Activated naive CD8-positive, alpha-beta T cell treated with anti-CD3 and anti-CD28 coated beads, Interleukin-2, amount 10 ng/mL, durations not matched to agents 7 days and 5 days (primary cell): ENCODE measurements around the gene ELF1. TPM values are rescaled to one million over a fixed set of nuclear protein-coding genes. Genes with fewer than 3 reads are reported as not detected.
"Not testable (repeated sequence)": the region's sequence is repeated elsewhere in the genome, so short reads cannot be mapped to it uniquely, and the experiment has no call there.

ENCODE experiments used
- ATAC-seq: fragments of 150-1000 bp; cut with Tn5 transposase; one replicate; pipeline ENCODE4 v1.10.0; 2021; ENCODE audit warnings: low read depth, moderate library complexity
- POLR2A ChIA-PET: fragments of 350-600 bp; sonication (Branson Sonifier 250); formaldehyde crosslinking; loops from one replicate; lab custom pipeline; 2021; ENCODE audit warnings: antibody characterized with exemption; lab: Charles Lee
- DNase-seq: peaks from one replicate; pipeline ENCODE4 v3.0.0; 2021
- H3K27ac Mint-ChIP-seq: one replicate; pipeline ENCODE4 v1.8.0; 2022; ENCODE audit warnings: mild to moderate bottlenecking, mixed read lengths
- H3K27me3 Mint-ChIP-seq: one replicate; pipeline ENCODE4 v1.8.0; 2022; ENCODE audit warnings: mild to moderate bottlenecking, moderate library complexity, mixed read lengths
- H3K36me3 Mint-ChIP-seq: one replicate; pipeline ENCODE4 v1.8.0; 2021; ENCODE audit warnings: mild to moderate bottlenecking, mixed read lengths
- H3K4me1 Mint-ChIP-seq: one replicate; pipeline ENCODE4 v1.8.0; 2021; ENCODE audit warnings: mixed read lengths
- H3K4me3 Mint-ChIP-seq: one replicate; pipeline ENCODE4 v1.8.0; 2022; ENCODE audit warnings: mild to moderate bottlenecking, moderate library complexity, mixed read lengths
- H3K9me3 Mint-ChIP-seq: one replicate; pipeline ENCODE4 v1.8.0; 2021; ENCODE audit warnings: mixed read lengths
- total RNA-seq, 2 experiments: library from RNA; stranded (reverse); gene quantifications; one replicate each; pipeline ENCODE4 v1.2.3, GENCODE V29; 2021

The ELF1 gene
- total RNA-seq, 2 experiments from 2014 or later: 134 to 142 TPM

GRCh38 chr13:41056194-41056593 is 37.1 kb upstream of the ELF1 start:
- POLR2A ChIA-PET: interaction anchor here (0.7 kb wide), 1 partner anchor 21 kb away, joined by 4 read pairs; no protein-coding TSS in a partner anchor
- no peaks in the 10 kb centered on the region for H3K9me3 Mint-ChIP-seq
- H3K27me3 Mint-ChIP-seq: no peaks in the 10 kb centered on the region
- no peak overlapping the region for H3K27ac Mint-ChIP-seq
- peaks cover 53% of the 10 kb centered on the region for H3K4me1 Mint-ChIP-seq
- DNase-seq: no peak
- peaks cover 3% of the 10 kb centered on the region for H3K36me3 Mint-ChIP-seq
- H3K4me3 Mint-ChIP-seq: no peak overlapping the region
- ATAC-seq: no peak

DNA sequence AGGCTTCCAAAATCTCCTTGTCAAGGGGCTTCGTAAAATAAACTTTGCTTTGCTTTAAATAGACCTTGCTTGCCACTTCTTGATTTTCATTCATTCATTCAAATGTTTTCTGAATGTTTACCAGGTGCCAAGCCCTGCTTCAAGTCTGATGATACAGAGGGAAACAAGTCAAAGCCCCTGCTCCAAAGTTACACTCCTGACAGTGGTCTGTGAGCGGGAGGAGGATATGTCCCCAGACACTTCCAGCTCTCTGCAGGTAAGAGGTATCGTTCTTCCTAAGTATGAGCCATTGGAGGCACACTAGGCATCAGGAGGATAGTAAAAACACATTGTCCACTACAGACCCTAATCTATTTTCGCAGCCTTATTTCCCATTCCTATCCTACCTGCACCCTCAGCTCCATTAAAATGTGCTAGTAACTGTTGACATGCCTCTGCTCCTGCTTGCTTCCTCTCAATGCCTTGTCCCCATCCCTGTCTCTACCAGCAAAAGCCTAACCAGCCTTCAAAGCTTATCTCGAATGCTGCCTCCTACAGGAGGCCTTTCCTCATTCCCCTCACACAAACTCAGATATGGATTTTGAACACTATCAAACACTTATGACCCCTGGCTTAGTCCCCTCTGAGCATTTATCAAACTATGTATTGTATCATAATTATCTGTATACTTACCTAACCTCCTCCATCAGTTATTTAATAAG is 36.0 kb upstream of the ELF1 start:
- peak overlapping the region; percentile 1 for H3K27ac Mint-ChIP-seq
- ATAC-seq (no peak), DNase-seq (no peak)
- no peaks in the 10 kb centered on the region for H3K27me3 Mint-ChIP-seq
- H3K9me3 Mint-ChIP-seq: no peaks in the 10 kb centered on the region
- H3K36me3 Mint-ChIP-seq: peaks cover 3% of the 10 kb centered on the region
- H3K4me3 Mint-ChIP-seq: peak overlapping the region; percentile 1
- peaks cover 54% of the 10 kb centered on the region for H3K4me1 Mint-ChIP-seq
- POLR2A ChIA-PET: interaction anchor here (0.9 kb wide), 1 partner anchor 168 kb away, joined by 3 read pairs; no protein-coding TSS in a partner anchor

- no peaks in the 10 kb centered on the region for H3K27me3 Mint-ChIP-seq
- peaks cover 6% of the 10 kb centered on the region for H3K36me3 Mint-ChIP-seq
- no peak for DNase-seq
- POLR2A ChIA-PET: interaction anchor here (0.9 to 1.0 kb wide), 2 partner anchors 34 to 168 kb away, joined by 3 read pairs; no protein-coding TSS in a partner anchor
- peaks cover 3% of the 10 kb centered on the region for H3K9me3 Mint-ChIP-seq
- H3K4me3 Mint-ChIP-seq: peak overlapping the region; percentile 38
- no peak overlapping the region for H3K27ac Mint-ChIP-seq
- peaks cover 51% of the 10 kb centered on the region for H3K4me1 Mint-ChIP-seq
- peak; percentile 78 for ATAC-seq
Measured at GRCh38 chr13:41054212-41054877, 35.2 kb upstream of the ELF1 start.

- Mint-ChIP-seq H3K27ac (no peak overlapping the region), H3K27me3 (no peaks in the 10 kb centered on the region), H3K4me1 (peaks cover 43% of the 10 kb centered on the region), H3K9me3 (peaks cover 10% of the 10 kb centered on the region), H3K4me3 (peak overlapping the region; percentile 38), H3K36me3 (peaks cover 14% of the 10 kb centered on the region)
- DNase-seq (no peak), ATAC-seq (no peak)
- POLR2A ChIA-PET: interaction anchor here (0.5 to 1.0 kb wide), 2 partner anchors 33 to 78 kb away, joined by 3 read pairs; no protein-coding TSS in a partner anchor
Measured at GRCh38 chr13:41053384-41053826, 34.3 kb upstream of the ELF1 start.

- POLR2A ChIA-PET: no interaction called here
- Mint-ChIP-seq H3K27ac (no peak overlapping the region), H3K4me1 (peaks cover 37% of the 10 kb centered on the region), H3K4me3 (no peak overlapping the region), H3K9me3 (peaks cover 10% of the 10 kb centered on the region), H3K27me3 (no peaks in the 10 kb centered on the region), H3K36me3 (peaks cover 14% of the 10 kb centered on the region)
- ATAC-seq (no peak), DNase-seq (no peak)
Measured at GRCh38 chr13:41052441-41052840, 33.3 kb upstream of the ELF1 start.

- Mint-ChIP-seq H3K27me3 (no peaks in the 10 kb centered on the region), H3K36me3 (peaks cover 31% of the 10 kb centered on the region), H3K9me3 (peaks cover 13% of the 10 kb centered on the region), H3K4me3 (no peak overlapping the region), H3K4me1 (peaks cover 19% of the 10 kb centered on the region), H3K27ac (no peak overlapping the region)
- no peak for DNase-seq
- no peak for ATAC-seq
- POLR2A ChIA-PET: no interaction called here
Measured at GRCh38 chr13:41049480-41050440, 30.6 kb upstream of the ELF1 start.

DNA sequence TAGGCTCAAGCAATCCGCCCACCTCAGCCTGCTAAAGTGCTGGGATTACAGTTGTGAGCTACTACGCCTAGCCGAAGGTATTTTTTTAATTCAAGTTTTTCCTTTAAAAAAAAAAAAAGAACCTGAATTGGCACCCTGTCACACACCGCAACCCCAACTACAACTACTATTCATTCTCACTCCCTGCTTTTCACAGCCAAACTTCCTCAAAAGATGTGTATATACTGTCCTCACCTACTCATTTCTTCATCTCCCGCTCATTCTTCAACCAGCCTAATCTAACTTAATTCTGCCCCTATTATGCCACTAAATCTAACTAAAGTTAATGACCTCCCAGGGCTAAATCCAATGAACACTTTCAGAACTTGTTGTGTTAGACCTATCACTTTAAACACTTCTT is 29.5 kb upstream of the ELF1 start:
- peaks cover 16% of the 10 kb centered on the region for H3K9me3 Mint-ChIP-seq
- peaks cover 31% of the 10 kb centered on the region for H3K36me3 Mint-ChIP-seq
- DNase-seq (no peak), ATAC-seq (no peak)
- H3K27ac Mint-ChIP-seq: no peak overlapping the region
- no peak overlapping the region for H3K4me3 Mint-ChIP-seq
- POLR2A ChIA-PET: no interaction called here
- peaks cover 11% of the 10 kb centered on the region for H3K4me1 Mint-ChIP-seq
- H3K27me3 Mint-ChIP-seq: no peaks in the 10 kb centered on the region

- H3K9me3 Mint-ChIP-seq, POLR2A ChIA-PET, ATAC-seq, H3K4me3 Mint-ChIP-seq, H3K27ac Mint-ChIP-seq, H3K4me1 Mint-ChIP-seq, DNase-seq, H3K27me3 Mint-ChIP-seq: not testable (repeated sequence)
- H3K36me3 Mint-ChIP-seq: peaks cover 21% of the 10 kb centered on the region
Measured at GRCh38 chr13:41042419-41042818, 23.3 kb upstream of the ELF1 start.

DNA sequence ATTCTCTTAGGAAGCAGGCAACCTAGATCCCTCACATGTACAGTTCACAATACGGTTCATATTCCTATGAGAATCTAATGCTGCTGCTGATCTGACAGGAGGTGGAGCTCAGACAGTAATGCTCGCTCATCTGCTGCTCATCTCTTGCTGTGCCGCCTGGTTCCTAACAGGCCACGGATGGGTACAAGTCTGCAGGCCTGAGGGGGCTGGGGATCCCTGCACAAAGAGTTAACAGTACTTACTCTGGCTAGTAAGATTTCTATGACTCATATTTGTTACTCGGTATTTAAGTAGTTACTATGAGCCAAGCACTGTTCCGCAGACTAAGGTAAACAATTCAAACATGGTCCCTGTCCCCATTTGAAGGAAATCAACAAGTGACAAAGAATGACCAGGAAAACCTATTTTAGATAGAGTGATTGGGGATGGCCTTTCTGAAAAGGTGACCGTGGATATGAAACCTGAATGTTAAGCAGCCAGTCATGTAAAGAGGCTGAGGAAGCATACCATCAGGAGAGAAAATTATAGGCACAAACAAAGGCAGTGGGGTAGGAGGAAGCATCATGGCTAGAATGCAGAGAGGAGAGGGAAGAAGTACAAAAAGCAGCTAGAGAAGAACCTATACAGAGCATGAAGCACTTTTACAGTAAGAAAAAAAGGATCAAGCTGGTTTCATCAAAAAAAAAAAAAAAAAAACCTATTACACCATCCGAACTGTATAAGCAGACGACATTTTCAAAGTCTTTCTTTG is 21.6 kb upstream of the ELF1 start:
- Mint-ChIP-seq H3K9me3 (peaks cover 6% of the 10 kb centered on the region), H3K36me3 (peaks cover 11% of the 10 kb centered on the region), H3K27me3 (no peaks in the 10 kb centered on the region), H3K27ac (no peak overlapping the region), H3K4me1 (peaks cover 4% of the 10 kb centered on the region), H3K4me3 (no peak overlapping the region)
- POLR2A ChIA-PET: no interaction called here
- ATAC-seq: no peak
- no peak for DNase-seq

DNA sequence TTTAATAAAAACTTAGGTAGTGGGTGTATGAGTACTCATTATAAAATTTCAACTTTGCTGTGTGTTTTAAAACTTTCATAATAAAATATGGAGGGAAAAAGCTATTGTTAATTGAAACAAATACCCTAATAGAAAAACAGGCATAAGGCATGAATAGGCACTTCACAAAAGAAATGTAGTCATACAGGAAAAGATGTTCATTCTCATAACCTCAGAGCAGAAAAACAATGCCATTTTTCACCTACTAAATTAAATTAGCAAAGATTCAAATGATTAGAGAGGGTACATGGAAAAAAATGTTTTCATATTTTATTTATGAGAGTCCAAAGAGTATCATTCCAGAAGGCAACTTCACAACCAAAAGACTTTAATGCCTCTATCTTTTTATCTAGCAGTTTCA is 20.6 kb upstream of the ELF1 start:
- Mint-ChIP-seq H3K36me3 (peaks cover 6% of the 10 kb centered on the region), H3K27ac (no peak overlapping the region), H3K4me3 (no peak overlapping the region), H3K27me3 (no peaks in the 10 kb centered on the region), H3K4me1 (peaks cover 5% of the 10 kb centered on the region), H3K9me3 (peaks cover 6% of the 10 kb centered on the region)
- DNase-seq (no peak), ATAC-seq (no peak)
- POLR2A ChIA-PET: no interaction called here

- POLR2A ChIA-PET, H3K4me1 Mint-ChIP-seq, DNase-seq, H3K9me3 Mint-ChIP-seq, H3K27me3 Mint-ChIP-seq, H3K36me3 Mint-ChIP-seq, H3K4me3 Mint-ChIP-seq, ATAC-seq, H3K27ac Mint-ChIP-seq: not testable (repeated sequence)
Measured at GRCh38 chr13:41036557-41036956, 17.4 kb upstream of the ELF1 start.

GRCh38 chr13:41034881-41035280 is 15.8 kb upstream of the ELF1 start:
- DNase-seq (no peak), ATAC-seq (no peak)
- no peaks in the 10 kb centered on the region for H3K9me3 Mint-ChIP-seq
- POLR2A ChIA-PET: interaction anchor here (0.5 kb wide), 1 partner anchor 22 kb away, joined by 4 read pairs; no protein-coding TSS in a partner anchor
- H3K4me1 Mint-ChIP-seq: peaks cover 7% of the 10 kb centered on the region
- H3K36me3 Mint-ChIP-seq: peaks cover 5% of the 10 kb centered on the region
- H3K27me3 Mint-ChIP-seq: no peaks in the 10 kb centered on the region
- no peak overlapping the region for H3K4me3 Mint-ChIP-seq
- H3K27ac Mint-ChIP-seq: no peak overlapping the region
